Measurements from ENCODE around the gene LCN2.

- TF ChIP-seq CTCF (IDR thresholded peaks at IDR 0.05) (no peak), REST (IDR thresholded peaks at IDR 0.05; ENCODE audit: insufficient read depth in 1 of 2, low read depth in 2 of 2, low read length in 1 of 2) (no peak)
These were observed 6.7 kb upstream of the LCN2 start for GRCh38 chr9:128142596-128142995.

Data from Panc1 (cell line).